Neural cell (in vitro differentiated cells): Measurements from ENCODE around the gene ZNF135.

Experiments
- CTCF ChIP-seq: fragments of 450-650 bp; IDR thresholded peaks from 2 replicates; pipeline ENCODE4 v1.5.1; 2014; ENCODE audit warnings: antibody characterized with exemption, mild to moderate bottlenecking, moderate library complexity; ENCODE audit not compliant: poor library complexity, severe bottlenecking
- EP300 ChIP-seq: fragments of 450-650 bp; conservative IDR thresholded peaks from 2 replicates; pipeline ENCODE4 v1.6.1; 2014; ENCODE audit warnings: antibody characterized with exemption, mild to moderate bottlenecking, moderate library complexity; ENCODE audit not compliant: poor library complexity, severe bottlenecking
- EZH2 ChIP-seq: fragments of 200-600, 300-800 bp; shearing (Covaris generic), sonication (generic); IDR thresholded peaks from 2 replicates; pipeline ENCODE4 v1.6.1; 2014; ENCODE audit warnings: antibody characterized with exemption, low read length, borderline replicate concordance, mild to moderate bottlenecking; ENCODE audit not compliant: insufficient read depth, poor library complexity, severe bottlenecking
- MXI1 ChIP-seq: fragments of 450-650 bp; conservative IDR thresholded peaks from 2 replicates; pipeline ENCODE4 v1.6.1; 2014; ENCODE audit warnings: antibody characterized with exemption, mild to moderate bottlenecking; ENCODE audit not compliant: poor library complexity, severe bottlenecking
- TF ChIP-seq, protein P1 (sequence below): IDR thresholded peaks from 2 replicates; pipeline ENCODE4 v1.6.1; 2012; ENCODE audit warnings: borderline replicate concordance

DNA sequence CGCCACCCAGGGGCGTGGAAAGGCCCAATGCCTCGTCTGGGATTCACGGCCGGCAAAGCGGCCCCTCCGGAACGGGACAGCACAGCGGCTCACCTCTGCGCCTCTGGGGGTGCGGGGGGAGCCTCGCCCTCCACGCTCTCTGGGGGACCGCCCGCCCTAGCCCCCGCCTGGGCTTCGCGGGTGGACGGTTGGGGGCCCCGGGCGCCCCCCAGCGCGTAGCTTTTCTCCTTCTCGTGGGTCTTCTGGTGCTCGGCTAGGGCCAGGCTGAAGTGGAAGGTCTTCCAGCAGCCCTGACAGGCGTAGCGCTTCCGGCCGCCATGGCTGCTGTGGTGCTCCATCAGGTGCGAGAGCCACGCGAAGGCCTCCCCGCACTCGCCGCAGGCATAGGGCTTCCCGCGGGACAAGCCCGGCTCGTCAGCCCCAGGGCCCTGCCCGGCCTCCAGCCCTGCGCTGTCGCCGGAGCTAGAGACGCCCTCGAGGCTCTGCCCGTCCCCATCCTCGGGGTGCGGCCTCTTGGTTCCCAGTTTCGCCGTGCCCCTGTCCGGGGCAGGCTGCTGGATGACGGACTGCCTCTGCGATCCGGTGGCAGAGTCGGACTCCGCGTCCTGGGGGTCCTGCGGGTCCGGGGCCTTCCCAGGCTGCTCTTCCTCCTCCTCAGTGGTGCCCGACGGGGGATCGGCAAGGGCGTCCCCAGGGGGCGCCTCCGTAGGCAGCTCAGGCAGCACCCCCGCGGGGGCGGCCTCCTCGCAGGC lies 25.7 kb downstream of the ZNF135 start:
- no peak for TF ChIP-seq CTCF
- TF ChIP-seq MXI1 = no peak
- TF ChIP-seq EZH2 = no peak
- TF ChIP-seq, protein P1, sequence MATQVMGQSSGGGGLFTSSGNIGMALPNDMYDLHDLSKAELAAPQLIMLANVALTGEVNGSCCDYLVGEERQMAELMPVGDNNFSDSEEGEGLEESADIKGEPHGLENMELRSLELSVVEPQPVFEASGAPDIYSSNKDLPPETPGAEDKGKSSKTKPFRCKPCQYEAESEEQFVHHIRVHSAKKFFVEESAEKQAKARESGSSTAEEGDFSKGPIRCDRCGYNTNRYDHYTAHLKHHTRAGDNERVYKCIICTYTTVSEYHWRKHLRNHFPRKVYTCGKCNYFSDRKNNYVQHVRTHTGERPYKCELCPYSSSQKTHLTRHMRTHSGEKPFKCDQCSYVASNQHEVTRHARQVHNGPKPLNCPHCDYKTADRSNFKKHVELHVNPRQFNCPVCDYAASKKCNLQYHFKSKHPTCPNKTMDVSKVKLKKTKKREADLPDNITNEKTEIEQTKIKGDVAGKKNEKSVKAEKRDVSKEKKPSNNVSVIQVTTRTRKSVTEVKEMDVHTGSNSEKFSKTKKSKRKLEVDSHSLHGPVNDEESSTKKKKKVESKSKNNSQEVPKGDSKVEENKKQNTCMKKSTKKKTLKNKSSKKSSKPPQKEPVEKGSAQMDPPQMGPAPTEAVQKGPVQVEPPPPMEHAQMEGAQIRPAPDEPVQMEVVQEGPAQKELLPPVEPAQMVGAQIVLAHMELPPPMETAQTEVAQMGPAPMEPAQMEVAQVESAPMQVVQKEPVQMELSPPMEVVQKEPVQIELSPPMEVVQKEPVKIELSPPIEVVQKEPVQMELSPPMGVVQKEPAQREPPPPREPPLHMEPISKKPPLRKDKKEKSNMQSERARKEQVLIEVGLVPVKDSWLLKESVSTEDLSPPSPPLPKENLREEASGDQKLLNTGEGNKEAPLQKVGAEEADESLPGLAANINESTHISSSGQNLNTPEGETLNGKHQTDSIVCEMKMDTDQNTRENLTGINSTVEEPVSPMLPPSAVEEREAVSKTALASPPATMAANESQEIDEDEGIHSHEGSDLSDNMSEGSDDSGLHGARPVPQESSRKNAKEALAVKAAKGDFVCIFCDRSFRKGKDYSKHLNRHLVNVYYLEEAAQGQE = no peak
- no peak for TF ChIP-seq EP300
